H9 (cell line): ENCODE results near the gene GMCL1. TPM values are rescaled to one million over a fixed set of nuclear protein-coding genes. Genes with fewer than 3 reads are reported as not detected.

ENCODE experiments used
- DNase-seq: peaks from one replicate; pipeline ENCODE4 v3.0.0-alpha.2; 2017
- H2AFZ ChIP-seq: one replicate; pipeline ENCODE4 v1.6.1; 2013; ENCODE audit warnings: mild to moderate bottlenecking, low read length, control low read depth, moderate library complexity
- H2AK5ac ChIP-seq: 2 replicates; pipeline ENCODE4 v1.6.1; 2013; ENCODE audit warnings: low read length, control low read depth, mixed read lengths; ENCODE audit not compliant: insufficient read length
- H2BK120ac ChIP-seq: one replicate; pipeline ENCODE4 v1.6.1; 2013; ENCODE audit warnings: low read depth, mild to moderate bottlenecking, low read length, control low read depth, inconsistent platforms; ENCODE audit not compliant: poor library complexity, severe bottlenecking
- H2BK12ac ChIP-seq: 2 replicates; pipeline ENCODE4 v1.6.1; 2013; ENCODE audit warnings: low read length, control low read depth, mixed read lengths, low read depth; ENCODE audit not compliant: insufficient read length
- H2BK15ac ChIP-seq: 2 replicates; pipeline ENCODE4 v1.6.1; 2013; ENCODE audit warnings: low read depth, low read length, control low read depth
- H2BK20ac ChIP-seq: one replicate; pipeline ENCODE4 v1.6.1; 2013; ENCODE audit warnings: low read depth, mild to moderate bottlenecking, low read length, control low read depth, inconsistent platforms; ENCODE audit not compliant: poor library complexity, severe bottlenecking
- H2BK5ac ChIP-seq: 2 replicates; pipeline ENCODE4 v1.6.1; 2013; ENCODE audit warnings: low read length, control low read depth, mixed read lengths; ENCODE audit not compliant: insufficient read length
- H3K14ac ChIP-seq: 2 replicates; pipeline ENCODE4 v1.6.1; 2013; ENCODE audit warnings: low read length, control low read depth; ENCODE audit not compliant: insufficient read depth
- H3K18ac ChIP-seq: 2 replicates; pipeline ENCODE4 v1.6.1; 2013; ENCODE audit warnings: low read depth, mild to moderate bottlenecking, mixed read lengths, low read length, control low read depth; ENCODE audit not compliant: insufficient read length
- H3K23ac ChIP-seq: 2 replicates; pipeline ENCODE4 v1.6.1; 2013; ENCODE audit warnings: low read length, control low read depth, mixed read lengths, low read depth; ENCODE audit not compliant: insufficient read length
- H3K23me2 ChIP-seq: 2 replicates; pipeline ENCODE4 v1.6.1; 2013; ENCODE audit warnings: low read depth, mild to moderate bottlenecking, mixed read lengths, low read length, control low read depth; ENCODE audit not compliant: insufficient read length, poor library complexity, severe bottlenecking
- H3K27ac ChIP-seq: 2 replicates; pipeline ENCODE4 v1.5.1; 2013; ENCODE audit warnings: low read length, control low read depth, mixed read lengths, low read depth; ENCODE audit not compliant: insufficient read length
- H3K27me3 ChIP-seq: 2 replicates; pipeline ENCODE4 v1.6.1; 2013; ENCODE audit warnings: low read length, control low read depth, inconsistent platforms; ENCODE audit not compliant: insufficient read depth
- H3K4ac ChIP-seq: 2 replicates; pipeline ENCODE4 v1.6.1; 2013; ENCODE audit warnings: low read depth, mild to moderate bottlenecking, control low read depth, inconsistent platforms, low read length, moderate library complexity
- H3K4me1 ChIP-seq: 2 replicates; pipeline ENCODE4 v1.6.1; 2013; ENCODE audit warnings: low read length, control low read depth, inconsistent platforms; ENCODE audit not compliant: insufficient read depth
- H3K4me2 ChIP-seq: 2 replicates; pipeline ENCODE4 v1.6.1; 2013; ENCODE audit warnings: low read length, control low read depth, mixed read lengths; ENCODE audit not compliant: insufficient read length, insufficient read depth
- H3K56ac ChIP-seq: 2 replicates; pipeline ENCODE4 v1.6.1; 2013; ENCODE audit warnings: low read depth, mild to moderate bottlenecking, mixed read lengths, low read length, control low read depth; ENCODE audit not compliant: insufficient read length
- H3K79me1 ChIP-seq: 2 replicates; pipeline ENCODE4 v1.6.1; 2013; ENCODE audit warnings: low read depth, mild to moderate bottlenecking, moderate library complexity, low read length, control low read depth, inconsistent platforms; ENCODE audit not compliant: insufficient read depth, poor library complexity, severe bottlenecking
- H3K79me2 ChIP-seq: 2 replicates; pipeline ENCODE4 v1.6.1; 2013; ENCODE audit warnings: low read length, control low read depth, inconsistent platforms; ENCODE audit not compliant: insufficient read depth
- H3K9ac ChIP-seq: 2 replicates; pipeline ENCODE4 v1.6.1; 2013; ENCODE audit warnings: low read length, control low read depth, mixed read lengths; ENCODE audit not compliant: insufficient read length; ENCODE audit errors: extremely low read depth
- H3K9me3 ChIP-seq: one replicate; pipeline ENCODE4 v1.6.1; 2013; ENCODE audit warnings: low read depth, low read length, inconsistent platforms; ENCODE audit not compliant: control insufficient read depth
- H3T11ph ChIP-seq: one replicate; pipeline ENCODE4 v1.6.1; 2013; ENCODE audit warnings: mild to moderate bottlenecking, low read length, control low read depth, inconsistent platforms
- H4K20me1 ChIP-seq: one replicate; pipeline ENCODE4 v1.6.1; 2013; ENCODE audit not compliant: control insufficient read depth, insufficient read length, insufficient read depth
- H4K5ac ChIP-seq: 2 replicates; pipeline ENCODE4 v1.6.1; 2013; ENCODE audit warnings: low read depth, mild to moderate bottlenecking, mixed read lengths, low read length, control low read depth; ENCODE audit not compliant: insufficient read length
- H4K8ac ChIP-seq: replicated peaks from 2 replicates; pipeline ENCODE4 v1.6.1; 2013; ENCODE audit warnings: low read length, control low read depth, mixed read lengths, low read depth; ENCODE audit not compliant: insufficient read length
- H4K91ac ChIP-seq: 2 replicates; pipeline ENCODE4 v1.6.1; 2013; ENCODE audit warnings: low read depth, mild to moderate bottlenecking, moderate library complexity, mixed read lengths, low read length, control low read depth; ENCODE audit not compliant: insufficient read length
- H3K27ac Mint-ChIP-seq, 3 experiments: 2 replicates in 2 of 3; 3 replicates in 1 of 3; pipeline ENCODE4 v1.8.0; 2020 to 2021; ENCODE audit warnings: mixed read lengths in 3 of 3, mild to moderate bottlenecking in 1 of 3, moderate library complexity in 1 of 3
- H3K27me3 Mint-ChIP-seq: 2 replicates; pipeline ENCODE4 v1.8.0; 2021; ENCODE audit warnings: low read depth, mild to moderate bottlenecking, moderate library complexity, mixed read lengths
- H3K36me3 Mint-ChIP-seq, 3 experiments: 2 replicates in 2 of 3; 3 replicates in 1 of 3; pipeline ENCODE4 v1.8.0; 2020 to 2021; ENCODE audit warnings: low read depth in 3 of 3, mixed read lengths in 3 of 3; ENCODE audit not compliant: insufficient read depth in 1 of 3
- H3K4me1 Mint-ChIP-seq, 2 experiments: 2 replicates each; pipeline ENCODE4 v1.8.0; 2020; ENCODE audit warnings: mixed read lengths in 2 of 2
- H3K4me3 Mint-ChIP-seq, 2 experiments: 2 replicates in 1 of 2; 3 replicates in 1 of 2; pipeline ENCODE4 v1.8.0; 2020 to 2021; ENCODE audit warnings: mild to moderate bottlenecking in 2 of 2, mixed read lengths in 2 of 2, moderate library complexity in 1 of 2
- H3K9me3 Mint-ChIP-seq, 2 experiments: 2 replicates in 1 of 2; 3 replicates in 1 of 2; pipeline ENCODE4 v1.8.0; 2020; ENCODE audit warnings: mild to moderate bottlenecking in 2 of 2, mixed read lengths in 2 of 2, moderate library complexity in 1 of 2
- WGBS: extraction: QIAGEN DNeasy Blood & Tissue Kit; methylation state at CpG from one replicate; pipeline ENCODE4 v1.1.7; 2013; ENCODE audit warnings: missing lambda C conversion rate, low lambda C conversion rate, mixed read lengths; ENCODE audit not compliant: insufficient read length; ENCODE audit errors: extremely low coverage; 5-methylcytosine and 5-hydroxymethylcytosine counted together
- total RNA-seq: library from RNA; stranded (reverse); gene quantifications from 2 replicates; pipeline ENCODE4 v1.2.1, GENCODE V29; 2021
- TF ChIP-seq, protein P1 (sequence below): fragments of 200-600 bp; sonication (generic); conservative IDR thresholded peaks from 3 replicates; pipeline ENCODE4 v1.8.0; 2021; ENCODE audit warnings: antibody characterized with exemption, mild to moderate bottlenecking

The GMCL1 gene
- total RNA-seq, 1 experiment from 2014 or later, result 18.6 TPM

DNA sequence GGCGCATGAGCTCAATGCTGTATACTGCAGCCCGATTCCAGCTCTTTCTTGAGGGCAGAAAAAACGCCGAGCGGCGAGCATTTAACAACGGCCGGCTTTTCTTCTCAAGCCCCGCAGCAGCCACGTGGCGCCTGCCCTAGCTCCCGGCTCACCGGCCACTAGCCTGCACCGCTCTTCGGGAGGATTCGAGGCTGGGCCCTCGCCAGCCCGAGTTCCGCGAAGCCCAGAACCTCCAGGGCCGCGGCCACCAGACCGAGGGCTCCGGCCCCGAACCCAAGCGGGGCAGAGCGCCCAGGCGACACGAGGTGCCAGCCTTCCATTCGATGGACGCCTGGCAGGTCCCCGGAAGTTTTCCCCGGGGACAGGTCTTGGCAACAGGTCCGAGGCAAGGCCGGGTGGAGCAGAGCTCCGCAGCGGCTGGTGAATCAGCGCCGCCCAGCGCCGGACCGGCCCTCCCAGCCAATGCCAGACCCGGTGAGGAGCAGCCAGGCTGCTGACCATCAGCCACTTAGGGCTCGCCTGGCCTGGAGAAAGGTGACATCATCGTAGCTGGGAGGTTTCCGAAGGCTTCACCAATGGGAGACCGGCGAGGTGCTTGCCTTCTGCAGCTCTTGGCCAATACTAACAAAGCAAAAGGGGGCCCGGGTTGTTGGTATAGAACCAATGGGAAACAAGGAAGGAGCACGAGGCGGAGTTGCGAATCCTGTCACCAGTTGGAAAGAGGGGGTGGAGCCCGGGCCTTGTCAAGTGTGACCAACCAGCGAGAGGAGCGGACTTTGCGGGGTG is 84.9 kb downstream of the GMCL1 start:
- H3K14ac ChIP-seq, result peak overlapping the region; percentile 94
- H2BK20ac ChIP-seq, result no peak overlapping the region
- H3K23ac ChIP-seq, result no peak overlapping the region
- H2BK12ac ChIP-seq, result no peak overlapping the region
- H2AK5ac ChIP-seq, result no peak overlapping the region
- Mint-ChIP-seq H3K36me3 (peaks cover 0 to 2% (median 0%) of the 10 kb centered on the region in 3 experiments; a peak in 1 of 7 replicates), H3K9me3 (no peaks in the 10 kb centered on the region), H3K27ac (peak overlapping the region; percentile 84 to 98 (median 92); a peak in 5 of 7 replicates), H3K27me3 (no peaks in the 10 kb centered on the region; the same call in 1 of the 2 replicates), H3K4me1 (peaks cover 3 to 5% of the 10 kb centered on the region in 2 experiments; a peak in 1 of 4 replicates), H3K4me3 (peak overlapping the region; percentile 74 to 84)
- H3K27me3 ChIP-seq, result no peaks in the 10 kb centered on the region
- H3K4me1 ChIP-seq, result no peaks in the 10 kb centered on the region
- H2AFZ ChIP-seq, result no peak overlapping the region
- no peak overlapping the region for H2BK15ac ChIP-seq
- H3K18ac ChIP-seq, result peak overlapping the region; percentile 87
- H3K4ac ChIP-seq, result peak overlapping the region; percentile 69; the same call in 1 of the 2 replicates
- H4K8ac ChIP-seq, result no peak overlapping the region
- DNase-seq, result peak; percentile 100
- TF ChIP-seq, protein P1, sequence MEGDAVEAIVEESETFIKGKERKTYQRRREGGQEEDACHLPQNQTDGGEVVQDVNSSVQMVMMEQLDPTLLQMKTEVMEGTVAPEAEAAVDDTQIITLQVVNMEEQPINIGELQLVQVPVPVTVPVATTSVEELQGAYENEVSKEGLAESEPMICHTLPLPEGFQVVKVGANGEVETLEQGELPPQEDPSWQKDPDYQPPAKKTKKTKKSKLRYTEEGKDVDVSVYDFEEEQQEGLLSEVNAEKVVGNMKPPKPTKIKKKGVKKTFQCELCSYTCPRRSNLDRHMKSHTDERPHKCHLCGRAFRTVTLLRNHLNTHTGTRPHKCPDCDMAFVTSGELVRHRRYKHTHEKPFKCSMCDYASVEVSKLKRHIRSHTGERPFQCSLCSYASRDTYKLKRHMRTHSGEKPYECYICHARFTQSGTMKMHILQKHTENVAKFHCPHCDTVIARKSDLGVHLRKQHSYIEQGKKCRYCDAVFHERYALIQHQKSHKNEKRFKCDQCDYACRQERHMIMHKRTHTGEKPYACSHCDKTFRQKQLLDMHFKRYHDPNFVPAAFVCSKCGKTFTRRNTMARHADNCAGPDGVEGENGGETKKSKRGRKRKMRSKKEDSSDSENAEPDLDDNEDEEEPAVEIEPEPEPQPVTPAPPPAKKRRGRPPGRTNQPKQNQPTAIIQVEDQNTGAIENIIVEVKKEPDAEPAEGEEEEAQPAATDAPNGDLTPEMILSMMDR, result peak; percentile 19; the same call in 1 of the 3 replicates
- H3K4me2 ChIP-seq, result peak overlapping the region; percentile 56
- no CpG with 5 or more reads among the region's 56 CpGs for WGBS
- H3K79me1 ChIP-seq, result no peaks in the 10 kb centered on the region
- H3K9ac ChIP-seq, result peak overlapping the region; percentile 80
- H3K56ac ChIP-seq, result no peak overlapping the region
- peaks cover 3% of the 10 kb centered on the region for H3K23me2 ChIP-seq
- peak overlapping the region; percentile 40 for H3K27ac ChIP-seq
- no peak overlapping the region for H4K91ac ChIP-seq
- H4K20me1 ChIP-seq, result no peaks in the 10 kb centered on the region
- H2BK120ac ChIP-seq, result no peak overlapping the region
- H3K79me2 ChIP-seq, result no peaks in the 10 kb centered on the region
- H3K9me3 ChIP-seq, result no peaks in the 10 kb centered on the region
- no peak overlapping the region for H4K5ac ChIP-seq
- no peak overlapping the region for H3T11ph ChIP-seq
- no peak overlapping the region for H2BK5ac ChIP-seq
